CD4-positive, alpha-beta T cell treated with Interferon alpha-2 for 1 hour (primary cell): ENCODE results near the gene SH2D6.
A peak's percentile ranks its signal among the peaks of the same experiment; 100 is the strongest.
"Not testable (repeated sequence)": the region's sequence is repeated elsewhere in the genome, so short reads cannot be mapped to it uniquely, and the experiment has no call there.

Experiments
- DNase-seq, 2 donors: peaks; one replicate each; pipeline ENCODE4 v3.0.0-alpha.2; 2020 to 2022

Gene SH2D6

GRCh38 chr2:85423525-85423924 is 5.0 kb downstream of the SH2D6 start:
- DNase-seq = no peak

DNA sequence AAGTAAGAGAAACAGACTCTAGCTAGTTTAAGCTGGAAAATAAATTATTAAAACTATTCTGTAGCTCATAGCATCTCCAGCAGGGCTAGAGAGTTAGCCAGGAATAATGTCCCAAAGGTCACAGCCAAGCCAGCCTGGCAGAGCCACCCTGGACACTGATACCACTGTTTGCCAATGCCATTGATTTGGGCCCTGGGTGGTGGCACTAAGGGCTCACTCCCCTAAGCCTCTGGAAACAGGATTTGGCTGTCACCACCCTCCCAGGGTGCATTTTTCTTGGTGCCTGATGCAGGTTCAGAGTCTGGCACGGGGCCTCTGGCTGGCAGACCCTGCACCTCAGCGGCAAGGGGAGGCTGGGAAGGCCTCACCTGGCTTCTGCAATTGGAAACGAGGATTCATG is 7.1 kb downstream of the SH2D6 start:
- DNase-seq = no peak

GRCh38 chr2:85427300-85427835 is 8.9 kb downstream of the SH2D6 start:
- DNase-seq = no peak

- DNase-seq = no peak
These were observed 9.9 kb downstream of the SH2D6 start for GRCh38 chr2:85428343-85428881.

DNA sequence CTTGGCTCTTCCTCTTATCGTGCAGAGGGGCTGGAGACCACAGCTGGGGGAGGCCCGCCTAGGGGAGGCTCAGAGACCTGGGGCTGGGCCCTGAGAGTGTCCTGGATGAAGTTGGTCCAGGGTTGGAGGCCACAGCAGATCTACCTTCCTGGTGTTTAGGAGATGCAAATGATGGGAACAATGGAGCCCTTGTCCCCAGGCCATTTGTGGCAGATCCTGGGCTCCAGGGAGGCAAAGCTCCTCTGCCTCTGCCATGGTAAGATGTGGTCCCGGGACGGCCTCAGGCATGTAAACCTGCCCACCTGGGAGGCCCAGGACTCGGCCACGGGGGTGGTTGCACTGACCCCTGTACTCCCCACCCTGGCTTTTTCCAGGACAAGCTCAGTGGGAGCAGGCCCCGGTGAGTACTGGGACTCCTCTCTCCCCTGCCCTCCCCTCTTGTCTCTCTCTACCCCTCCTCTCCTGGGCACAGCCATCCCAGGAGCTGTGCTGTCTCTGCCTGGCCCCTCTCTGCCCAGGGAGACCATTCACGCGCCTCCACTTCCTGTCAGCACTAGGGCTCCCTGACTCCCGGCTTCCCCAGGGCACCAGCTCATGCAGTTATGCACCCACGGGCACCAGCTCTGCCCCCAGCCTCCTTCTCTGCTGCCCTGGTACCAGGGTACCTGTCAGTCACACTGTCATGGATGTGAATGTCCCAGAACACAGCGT is 10.9 kb downstream of the SH2D6 start:
- DNase-seq = no peak

- no peak for DNase-seq
These were observed 11.4 kb downstream of the SH2D6 start for GRCh38 chr2:85429924-85430289.

- no peak for DNase-seq
These were observed 12.4 kb downstream of the SH2D6 start for GRCh38 chr2:85430752-85431569.

GRCh38 chr2:85431570-85432205 is 13.2 kb downstream of the SH2D6 start:
- DNase-seq = no peak

DNA sequence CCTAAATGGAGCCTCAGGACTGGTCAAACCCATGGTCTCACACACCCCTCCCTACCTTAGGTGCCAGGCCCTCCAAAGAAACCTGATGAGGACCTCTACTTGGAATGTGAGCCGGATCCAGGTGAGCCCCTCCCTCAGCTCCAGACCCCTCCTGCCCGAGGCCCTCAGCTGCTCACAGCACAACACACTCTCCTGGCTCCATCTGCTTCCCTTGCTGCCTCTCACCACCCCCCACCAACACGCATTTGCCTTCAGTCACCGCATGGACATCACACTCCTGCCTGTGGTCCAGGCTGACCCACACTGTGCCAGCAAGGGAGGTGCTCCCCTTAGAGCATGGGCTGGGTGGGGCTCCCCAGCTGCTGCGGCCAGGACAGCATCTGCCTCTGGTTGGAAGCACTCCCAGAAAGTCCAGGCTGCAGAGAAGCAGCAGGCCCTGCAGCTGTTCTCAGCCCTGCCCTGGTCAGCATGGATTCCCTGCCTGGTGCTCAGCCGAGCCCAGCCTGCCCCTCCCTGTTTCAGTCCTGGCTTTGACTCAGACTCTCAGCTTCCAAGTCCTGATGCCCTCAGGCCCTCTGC is 15.1 kb downstream of the SH2D6 start:
- DNase-seq = no peak

DNA sequence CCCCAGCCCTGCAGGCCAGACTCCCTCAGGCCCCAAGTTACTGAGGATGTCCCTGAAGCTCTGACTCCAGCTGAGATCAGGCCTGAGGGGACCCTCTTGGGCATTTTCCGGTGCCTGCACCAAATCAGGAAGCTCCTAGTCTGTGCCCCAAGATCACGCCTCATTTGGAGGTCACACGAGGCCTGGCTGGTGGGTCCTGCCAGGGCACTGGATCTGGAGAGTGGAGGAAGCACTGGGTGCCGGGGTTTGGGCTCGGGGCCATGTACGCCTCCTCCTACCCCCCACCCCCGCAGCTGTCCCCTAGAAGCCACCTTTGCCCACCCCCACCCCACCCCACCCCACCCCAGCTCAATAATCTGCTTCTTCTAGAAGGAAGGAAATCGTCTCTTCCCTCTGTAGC is 16.2 kb downstream of the SH2D6 start:
- no peak for DNase-seq

DNA sequence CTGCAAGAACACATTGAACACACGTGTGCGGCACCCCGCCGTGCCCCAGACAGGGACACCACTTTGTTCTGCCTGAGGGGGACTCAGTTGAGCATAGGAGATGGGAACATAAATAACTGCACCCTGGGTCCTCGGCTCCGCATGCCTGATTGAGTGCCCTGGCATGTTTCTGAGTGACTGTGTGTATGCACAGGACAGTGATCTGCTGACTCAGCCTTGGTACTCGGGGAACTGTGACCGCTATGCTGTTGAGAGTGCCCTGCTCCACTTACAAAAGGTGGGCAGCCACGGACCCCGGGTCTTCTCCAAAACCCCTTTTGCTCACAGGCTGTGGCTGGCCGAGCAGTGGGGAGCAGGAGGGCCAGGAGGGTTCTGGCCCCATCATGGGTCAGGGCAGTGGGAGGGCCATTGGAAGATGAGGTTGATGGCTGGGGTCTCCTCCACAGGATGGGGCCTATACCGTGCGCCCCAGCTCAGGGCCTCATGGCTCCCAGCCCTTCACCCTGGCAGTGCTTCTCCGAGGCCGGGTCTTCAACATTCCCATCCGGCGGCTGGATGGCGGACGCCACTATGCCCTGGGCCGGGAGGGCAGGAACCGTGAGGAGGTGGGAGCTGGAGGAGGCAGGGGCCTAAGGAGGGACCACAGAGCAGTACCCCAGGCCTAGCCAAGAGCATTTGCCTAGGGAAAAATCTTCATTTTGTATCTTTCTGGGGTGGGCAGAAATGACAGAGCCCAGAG is 16.9 kb downstream of the SH2D6 start:
- no peak for DNase-seq

- DNase-seq = no peak
These were observed 17.7 kb downstream of the SH2D6 start for GRCh38 chr2:85435981-85436835.

- no peak for DNase-seq
These were observed 18.4 kb downstream of the SH2D6 start for GRCh38 chr2:85436836-85437487.

GRCh38 chr2:85437488-85438200 is 19.1 kb downstream of the SH2D6 start:
- peak; percentile 80 to 83 for DNase-seq

DNA sequence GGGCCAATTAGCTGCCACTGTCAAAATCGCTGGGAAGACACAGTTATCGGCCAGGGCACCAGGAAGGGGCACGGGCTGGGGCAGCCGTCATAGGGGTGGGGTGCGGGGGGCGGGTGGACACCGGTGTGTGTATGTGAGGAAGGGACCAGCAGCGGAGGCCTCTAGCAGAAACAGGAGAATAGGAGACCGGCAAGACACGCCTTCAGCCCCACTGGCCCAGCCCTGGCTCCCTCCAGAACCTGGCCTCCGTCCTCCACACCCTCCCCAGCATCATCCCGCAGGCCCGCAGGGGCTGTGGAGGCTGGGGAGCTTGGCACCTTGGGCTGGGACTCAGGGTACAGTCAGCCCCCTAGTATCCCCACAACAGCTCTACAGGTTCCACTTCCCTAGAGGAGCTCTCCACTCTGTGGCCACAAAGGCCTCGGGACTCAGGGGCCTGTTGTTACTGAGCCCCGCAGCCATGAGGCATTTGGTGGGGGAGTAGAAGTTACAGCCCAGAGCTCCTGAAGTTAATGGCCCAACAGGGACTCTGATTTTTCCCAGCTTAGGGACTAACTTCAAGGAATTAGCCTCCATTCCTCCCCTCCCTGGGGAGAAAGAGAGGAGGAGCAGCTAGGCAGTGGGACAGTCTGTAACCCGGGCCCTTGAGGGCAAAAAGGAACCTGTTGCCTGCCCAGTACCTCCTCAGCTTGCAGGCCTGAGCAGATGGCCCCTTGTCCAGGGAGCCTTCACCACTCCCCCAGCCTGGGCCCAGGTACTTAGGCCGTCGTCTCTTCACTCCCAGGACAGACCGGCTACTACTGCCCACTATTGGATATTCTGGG is 19.9 kb downstream of the SH2D6 start:
- no peak for DNase-seq

GRCh38 chr2:85439025-85439472 is 20.5 kb downstream of the SH2D6 start:
- no peak for DNase-seq

- DNase-seq = not testable (repeated sequence)
These were observed 21.1 kb downstream of the SH2D6 start for GRCh38 chr2:85439569-85439968.

DNA sequence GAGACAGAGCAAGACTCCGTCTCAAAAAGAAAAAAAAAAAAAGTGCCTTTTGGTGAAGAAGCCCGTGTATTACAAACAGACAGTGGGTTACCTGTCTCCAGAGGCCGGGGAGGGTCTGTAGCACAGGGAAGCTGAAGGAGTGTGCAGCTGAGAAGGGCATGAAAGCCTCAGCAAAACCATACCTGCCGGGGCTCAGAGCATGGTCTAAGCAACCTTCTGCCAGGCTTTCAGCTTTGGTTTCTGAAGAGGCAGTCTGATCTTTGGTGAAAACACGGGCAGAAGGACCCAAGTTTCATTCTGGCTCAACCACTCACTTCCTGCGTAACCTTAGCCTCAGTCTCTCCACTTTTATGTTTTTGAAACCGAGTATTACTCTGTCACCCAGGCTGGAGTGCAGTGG is 21.5 kb downstream of the SH2D6 start:
- no peak for DNase-seq

DNA sequence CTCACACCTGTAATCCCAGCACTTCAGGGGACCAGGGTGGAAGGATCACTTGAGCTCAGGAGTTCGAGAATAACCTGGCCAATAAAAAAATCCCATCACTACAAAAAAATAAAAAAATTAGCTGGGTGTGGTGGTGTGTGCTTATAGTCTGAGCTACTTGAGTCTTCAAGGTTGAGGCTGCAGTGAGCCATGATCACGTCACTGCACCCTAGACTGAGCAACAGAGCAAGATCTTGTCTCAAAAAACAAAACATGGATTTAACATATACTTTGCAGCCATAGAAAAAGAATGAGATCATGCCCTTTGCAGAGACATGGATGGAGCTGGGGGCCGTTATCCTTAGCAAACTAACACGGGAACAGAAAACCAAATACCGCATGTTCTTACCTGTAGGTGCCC is 22.2 kb downstream of the SH2D6 start:
- DNase-seq = no peak
